GM12878 (cell line): ENCODE measurements around the gene LHFPL2. TPM values are rescaled to one million over a fixed set of nuclear protein-coding genes. Genes with fewer than 3 reads are reported as not detected.

Experiments
- ATAC-seq: fragments of 200-7000 bp; cut with Tn5 transposase; 3 replicates; pipeline ENCODE4 v1.9.1; 2020; ENCODE audit warnings: mild to moderate bottlenecking, moderate library complexity
- BruUV-seq: library from RNA; stranded (reverse); fragments of 400-500 nt; replicated peaks from 2 replicates; lab custom pipeline; 2021; lab: Mats Ljungman, UMichigan
- CTCF ChIA-PET: fragments of 300-600 bp; sonication (Branson Sonifier 250); formaldehyde crosslinking; extraction: SDS; loops from one replicate; lab custom pipeline; 2021; ENCODE audit warnings: inconsistent platforms; lab: Yijun Ruan, JAX
- POLR2A ChIA-PET: fragments of 350-600 bp; formaldehyde crosslinking; extraction: SDS; loops from one replicate; lab custom pipeline; 2021; ENCODE audit warnings: inconsistent platforms; lab: Charles Lee
- RAD21 ChIA-PET: fragments of 300-600 bp; sonication (Branson Sonifier 250); formaldehyde crosslinking; loops from one replicate; lab custom pipeline; 2023; ENCODE audit warnings: antibody characterized with exemption; ENCODE audit not compliant: unreplicated experiment; lab: Charles Lee
- SMC1A ChIA-PET: fragments of 300-600 bp; sonication (Branson Sonifier 250); formaldehyde crosslinking; loops from one replicate; lab custom pipeline; 2023; ENCODE audit not compliant: unreplicated experiment, uncharacterized antibody; lab: Charles Lee
- DNase-seq: peaks from one replicate; pipeline ENCODE4 v3.0.0-alpha.2; 2011; ENCODE audit warnings: low read depth, low spot score
- FAIRE-seq: peaks from 3 replicates; lab custom pipeline; 2011; peaks lifted over from hg19 to GRCh38; lab: Jason Lieb, UNC
- H2AFZ ChIP-seq: 2 replicates; pipeline ENCODE4 v1.6.0; 2011; ENCODE audit warnings: low read depth, low read length, control low read depth; ENCODE audit not compliant: control insufficient read depth
- H3K27ac ChIP-seq: 2 replicates; pipeline ENCODE4 v1.5.1; 2011; ENCODE audit warnings: control low read depth; ENCODE audit not compliant: control insufficient read depth, insufficient read depth
- H3K27me3 ChIP-seq, 2 experiments: replicated peaks in 1 of 2; 2 replicates each; pipeline versions ENCODE4 v1.6.0 to v1.6.1; 2011; ENCODE audit warnings: low read length in 1 of 2; ENCODE audit not compliant: control insufficient read depth in 2 of 2, insufficient read depth in 2 of 2
- H3K36me3 ChIP-seq, 2 experiments: 2 replicates each; pipeline ENCODE4 v1.5.1; 2011; ENCODE audit warnings: low read length in 1 of 2; ENCODE audit not compliant: control insufficient read depth in 2 of 2, insufficient read depth in 2 of 2
- H3K4me1 ChIP-seq: 2 replicates; pipeline ENCODE4 v1.6.1; 2011; ENCODE audit warnings: mild to moderate bottlenecking, low read length, moderate library complexity, mixed read lengths; ENCODE audit not compliant: control insufficient read depth, insufficient read depth
- H3K4me2 ChIP-seq: 2 replicates; pipeline ENCODE4 v1.6.0; 2011; ENCODE audit warnings: control low read depth; ENCODE audit not compliant: control insufficient read depth, insufficient read depth
- H3K4me3 ChIP-seq: fragments of 200-600 bp; sonication (generic); 2 replicates; pipeline ENCODE4 v1.5.1; 2016
- H3K79me2 ChIP-seq: 2 replicates; pipeline ENCODE4 v1.6.0; 2011; ENCODE audit warnings: low read length; ENCODE audit not compliant: control insufficient read depth, insufficient read depth
- H3K9ac ChIP-seq: 2 replicates; pipeline ENCODE4 v1.8.0; 2011; ENCODE audit warnings: low read length, control low read depth, mixed read lengths; ENCODE audit not compliant: control insufficient read depth, insufficient read depth
- H3K9me3 ChIP-seq: replicated peaks from 3 replicates; pipeline ENCODE4 v1.5.1; 2011; ENCODE audit warnings: mild to moderate bottlenecking, low read length; ENCODE audit not compliant: control insufficient read depth, insufficient read depth
- H4K20me1 ChIP-seq: 2 replicates; pipeline ENCODE4 v1.6.0; 2011; ENCODE audit not compliant: control insufficient read depth, insufficient read depth
- BACH1 ChIP-seq: fragments of 450-650 bp; IDR thresholded peaks from 2 replicates; pipeline ENCODE4 v1.6.1; 2017; ENCODE audit warnings: mild to moderate bottlenecking, borderline replicate concordance
- ESRRA ChIP-seq: IDR thresholded peaks from 2 replicates; pipeline ENCODE4 v1.6.1; 2012; ENCODE audit warnings: mild to moderate bottlenecking, low read length, improper control_type of control experiment
- MYC ChIP-seq: IDR thresholded peaks from 2 replicates; pipeline ENCODE4 v1.6.1; 2011; ENCODE audit warnings: mild to moderate bottlenecking, low read length, moderate library complexity, inconsistent platforms; ENCODE audit not compliant: insufficient read depth, insufficient replicate concordance, insufficient read length, severe bottlenecking
- NKRF ChIP-seq: fragments of 450-650 bp; conservative IDR thresholded peaks from 2 replicates; pipeline ENCODE4 v1.6.1; 2017; ENCODE audit warnings: mild to moderate bottlenecking, moderate library complexity
- ZNF207 ChIP-seq: fragments of 450-650 bp; IDR thresholded peaks from 2 replicates; pipeline ENCODE4 v1.6.1; 2014; ENCODE audit warnings: antibody characterized with exemption, mild to moderate bottlenecking, borderline replicate concordance
- ZZZ3 ChIP-seq: IDR thresholded peaks from 2 replicates; pipeline ENCODE4 v1.6.1; 2011; ENCODE audit warnings: low read depth; ENCODE audit not compliant: control insufficient read depth, insufficient read length
- WGBS: methylation state at CpG from one replicate; pipeline ENCODE4 v1.1.6; 2016; ENCODE audit warnings: low lambda C conversion rate; ENCODE audit not compliant: insufficient replicate concordance, insufficient coverage; ENCODE audit errors: missing lambda C conversion rate; 5-methylcytosine and 5-hydroxymethylcytosine counted together
- in situ Hi-C: fragments of 300-500 bp; cut with MboI; formaldehyde crosslinking; loops from 9 replicates; pipeline ENCODE4 v1.14.3; 2018; ENCODE audit warnings: mixed read lengths
- intact Hi-C: fragments of 100-400 bp; cut with micrococcal nuclease; formaldehyde crosslinking; loops from one replicate; pipeline ENCODE4 v1.14.2; 2022; ENCODE audit not compliant: unreplicated experiment
- polyA plus RNA-seq, 11 experiments: library from polyadenylated mRNA; depleted of rRNA in 4 of 11; unstranded in 6 of 11; stranded (reverse) in 5 of 11; fragments of >200 nt; fragmentation: Nextera tagmentation in 4 of 11; fragmentation: Illumina TruSeq in 1 of 11; extraction: Ambion mirVana in 4 of 11; extraction: Trizol in 1 of 11; gene quantifications; 1 replicate in 1 of 11; 2 replicates in 10 of 11; pipeline versions ENCODE4 v1.2.1 to v1.2.3, GENCODE V29; 2011 to 2016; ENCODE audit warnings: inconsistent platforms in 2 of 11, missing spikeins in 2 of 11, low read depth in 1 of 11
- total RNA-seq, 4 experiments: library from RNA; depleted of rRNA in 3 of 4; stranded (reverse); fragments of >200 nt in 3 of 4; fragmentation: Illumina TruSeq in 1 of 4; extraction: Trizol in 1 of 4; gene quantifications; 2 replicates each; pipeline versions ENCODE4 v1.2.1 to v1.2.3, GENCODE V29; 2013 to 2021

The LHFPL2 gene
- total and polyA plus RNA-seq, 10 of the 15 experiments (the other 5 are each of a cell fraction or from before 2014, with no cell fraction given) = 4.1 to 21.8 (median 12.5) TPM

GRCh38 chr5:78594610-78595457 is 53.7 kb downstream of the LHFPL2 start:
- H3K9me3 ChIP-seq = no peaks in the 10 kb centered on the region; the same call in 2 of the 3 replicates
- peaks cover 2 to 4% of the 10 kb centered on the region in 2 experiments; a peak in 2 of 4 replicates for H3K36me3 ChIP-seq
- intact Hi-C loops = loop anchor here (5.0 kb wide), 1 partner anchor 48 kb away; no protein-coding TSS in a partner anchor
- ChIA-PET POLR2A (interaction anchor here (0.5 to 2.4 kb wide), 7 partner anchors 10 to 163 kb away, joined by 3 to 9 read pairs (median 3); no protein-coding TSS in a partner anchor), RAD21 (interaction anchor here (0.6 to 7.0 kb wide), 12 partner anchors 9 to 305 kb away, joined by 3 to 51 read pairs (median 4); no protein-coding TSS in a partner anchor)
- H3K4me1 ChIP-seq = peaks cover 26% of the 10 kb centered on the region
- H4K20me1 ChIP-seq = no peaks in the 10 kb centered on the region
- H2AFZ ChIP-seq = no peak overlapping the region
- no TSS peak for BruUV-seq
- TF ChIP-seq ESRRA (no peak), ZZZ3 (no peak), MYC (no peak), NKRF (no peak), BACH1 (no peak), ZNF207 (no peak)
- TF ChIP-seq, all 136 proteins: peak for 0
- no peak overlapping the region; the same call in 1 of the 2 replicates for H3K27ac ChIP-seq
- ChIA-PET CTCF (interaction anchor here (0.5 to 4.2 kb wide), 14 partner anchors 18 to 538 kb away, joined by 3 to 26 read pairs (median 4); no protein-coding TSS in a partner anchor), SMC1A (interaction anchor here (0.6 to 7.8 kb wide), 32 partner anchors 7 to 371 kb away, joined by 3 to 121 read pairs (median 4); no protein-coding TSS in a partner anchor)
- H3K4me2 ChIP-seq = no peak overlapping the region
- no peak for DNase-seq
- FAIRE-seq = no peak
- no peak overlapping the region for H3K9ac ChIP-seq
- H3K27me3 ChIP-seq = no peaks in the 10 kb centered on the region
- H3K79me2 ChIP-seq = peaks cover 6% of the 10 kb centered on the region
- ATAC-seq = peak; percentile 44
- H3K4me3 ChIP-seq = no peak overlapping the region
- in situ Hi-C loops = no loop called here
- whole genome bisulfite sequencing = 94% methylated on average over 7 of the region's 7 CpGs
